ENCODE data around the gene CD99L2. TPM values are rescaled to one million over a fixed set of nuclear protein-coding genes. Genes with fewer than 3 reads are reported as not detected.

CD99L2 gene
- total RNA-seq, 1 experiment from 2014 or later = 42.4 TPM

DNA sequence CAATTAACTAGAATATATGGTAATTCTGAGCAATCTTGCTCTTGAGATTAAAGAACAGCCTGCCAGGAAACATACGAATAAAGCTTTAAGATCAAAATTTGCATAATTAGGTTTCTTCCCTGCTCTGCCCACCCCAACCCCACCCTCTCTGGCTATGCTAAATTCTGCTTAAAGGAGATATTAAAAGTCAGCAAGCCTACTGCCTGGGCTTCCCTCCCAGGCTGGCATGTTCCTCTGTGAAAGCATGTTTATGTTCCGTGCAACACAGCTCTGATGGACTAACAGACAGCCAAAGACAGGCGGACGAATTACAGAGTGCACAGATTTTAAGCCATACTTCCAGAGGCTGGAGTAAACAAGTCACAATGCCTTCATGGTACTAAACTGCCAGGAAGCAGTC, 28.4 kb downstream of the CD99L2 start:
- Mint-ChIP-seq H3K4me3 (ENCODE audit: unreplicated experiment) (no peak overlapping the region), H3K36me3 (ENCODE audit: insufficient read depth, unreplicated experiment) (peaks cover 10% of the 10 kb centered on the region), H3K27ac (ENCODE audit: low read depth, unreplicated experiment) (no peak overlapping the region), H3K9me3 (ENCODE audit: unreplicated experiment) (peaks cover 7% of the 10 kb centered on the region), H3K27me3 (ENCODE audit: insufficient read depth, unreplicated experiment) (no peaks in the 10 kb centered on the region), H3K4me1 (ENCODE audit: insufficient read depth, unreplicated experiment) (peaks cover 31% of the 10 kb centered on the region)
- ChIA-PET POLR2A (interaction anchor here (0.6 to 0.9 kb wide), 2 partner anchors 9 to 70 kb away, joined by 3 to 4 read pairs; no protein-coding TSS in a partner anchor), CTCF (no interaction called here)
- intact Hi-C loops (cut with micrococcal nuclease) = no loop called here
- no peak for DNase-seq (ENCODE audit: unreplicated experiment)
- TF ChIP-seq, protein P1, sequence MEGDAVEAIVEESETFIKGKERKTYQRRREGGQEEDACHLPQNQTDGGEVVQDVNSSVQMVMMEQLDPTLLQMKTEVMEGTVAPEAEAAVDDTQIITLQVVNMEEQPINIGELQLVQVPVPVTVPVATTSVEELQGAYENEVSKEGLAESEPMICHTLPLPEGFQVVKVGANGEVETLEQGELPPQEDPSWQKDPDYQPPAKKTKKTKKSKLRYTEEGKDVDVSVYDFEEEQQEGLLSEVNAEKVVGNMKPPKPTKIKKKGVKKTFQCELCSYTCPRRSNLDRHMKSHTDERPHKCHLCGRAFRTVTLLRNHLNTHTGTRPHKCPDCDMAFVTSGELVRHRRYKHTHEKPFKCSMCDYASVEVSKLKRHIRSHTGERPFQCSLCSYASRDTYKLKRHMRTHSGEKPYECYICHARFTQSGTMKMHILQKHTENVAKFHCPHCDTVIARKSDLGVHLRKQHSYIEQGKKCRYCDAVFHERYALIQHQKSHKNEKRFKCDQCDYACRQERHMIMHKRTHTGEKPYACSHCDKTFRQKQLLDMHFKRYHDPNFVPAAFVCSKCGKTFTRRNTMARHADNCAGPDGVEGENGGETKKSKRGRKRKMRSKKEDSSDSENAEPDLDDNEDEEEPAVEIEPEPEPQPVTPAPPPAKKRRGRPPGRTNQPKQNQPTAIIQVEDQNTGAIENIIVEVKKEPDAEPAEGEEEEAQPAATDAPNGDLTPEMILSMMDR (IDR thresholded peaks at IDR 0.05; ENCODE audit: unreplicated experiment) = no peak
- no TSS peak for BruUV-seq (replicated peaks)

DNA sequence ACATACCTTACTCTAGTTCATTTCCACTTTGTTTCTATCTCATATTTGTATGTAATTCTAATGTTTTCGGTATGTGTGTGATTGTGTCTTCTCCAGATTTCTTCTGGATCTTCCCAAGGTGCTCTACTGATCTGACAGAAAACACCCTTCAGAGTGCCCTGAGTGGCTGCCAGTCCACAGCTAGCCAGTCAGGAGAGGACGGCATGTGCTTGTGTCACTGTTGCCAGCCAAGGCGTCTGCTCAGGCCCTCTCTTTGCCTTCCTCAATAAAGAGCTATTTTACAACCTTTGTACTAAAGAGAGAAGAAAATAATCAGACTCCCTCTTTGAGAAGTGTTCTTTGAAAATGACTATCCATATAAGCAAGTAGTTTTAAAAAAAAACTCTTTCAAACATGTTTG, 29.0 kb downstream of the CD99L2 start:
- peaks cover 26% of the 10 kb centered on the region for H3K4me1 Mint-ChIP-seq (ENCODE audit: insufficient read depth, unreplicated experiment)
- CTCF ChIA-PET = no interaction called here
- peaks cover 10% of the 10 kb centered on the region for H3K36me3 Mint-ChIP-seq (ENCODE audit: insufficient read depth, unreplicated experiment)
- intact Hi-C loops (cut with micrococcal nuclease) = no loop called here
- no peaks in the 10 kb centered on the region for H3K27me3 Mint-ChIP-seq (ENCODE audit: insufficient read depth, unreplicated experiment)
- POLR2A ChIA-PET = interaction anchor here (0.9 to 1.7 kb wide), 3 partner anchors 9 to 28 kb away, joined by 3 to 5 read pairs (median 5); no protein-coding TSS in a partner anchor
- peaks cover 7% of the 10 kb centered on the region for H3K9me3 Mint-ChIP-seq (ENCODE audit: unreplicated experiment)
- TF ChIP-seq, protein P1 (IDR thresholded peaks at IDR 0.05; ENCODE audit: unreplicated experiment) = no peak
- DNase-seq (ENCODE audit: unreplicated experiment) = no peak
- BruUV-seq (replicated peaks) = no TSS peak
- peak overlapping the region; percentile 1 for H3K27ac Mint-ChIP-seq (ENCODE audit: low read depth, unreplicated experiment)
- no peak overlapping the region for H3K4me3 Mint-ChIP-seq (ENCODE audit: unreplicated experiment)

DNA sequence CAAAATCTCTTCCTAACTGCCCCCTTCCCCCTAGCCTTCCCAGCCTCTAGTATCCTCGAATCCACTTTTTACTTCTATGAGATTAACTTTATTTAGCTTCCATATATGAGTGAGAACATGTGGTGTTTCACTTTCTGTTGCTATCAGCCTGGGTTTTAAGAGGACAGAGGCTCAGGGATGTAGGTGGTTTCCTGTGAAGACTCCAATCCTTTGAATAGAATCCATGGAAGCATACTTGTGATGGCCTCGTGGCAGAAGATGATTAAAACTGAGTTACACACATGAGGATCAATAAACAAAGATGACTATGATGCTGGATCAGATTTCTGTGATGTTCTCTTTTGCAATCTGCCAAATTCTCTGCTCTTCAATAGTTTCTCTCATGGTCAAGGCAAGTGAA, 29.8 kb downstream of the CD99L2 start:
- H3K27me3 Mint-ChIP-seq (ENCODE audit: insufficient read depth, unreplicated experiment) = no peaks in the 10 kb centered on the region
- H3K27ac Mint-ChIP-seq (ENCODE audit: low read depth, unreplicated experiment) = peak overlapping the region; percentile 1
- no peak for DNase-seq (ENCODE audit: unreplicated experiment)
- H3K36me3 Mint-ChIP-seq (ENCODE audit: insufficient read depth, unreplicated experiment) = peaks cover 10% of the 10 kb centered on the region
- intact Hi-C loops (cut with micrococcal nuclease) = no loop called here
- H3K4me3 Mint-ChIP-seq (ENCODE audit: unreplicated experiment) = no peak overlapping the region
- ChIA-PET CTCF (no interaction called here), POLR2A (interaction anchor here (0.9 to 1.7 kb wide), 3 partner anchors 17 to 27 kb away, joined by 4 to 5 read pairs (median 5); no protein-coding TSS in a partner anchor)
- peaks cover 7% of the 10 kb centered on the region for H3K9me3 Mint-ChIP-seq (ENCODE audit: unreplicated experiment)
- no TSS peak for BruUV-seq (replicated peaks)
- TF ChIP-seq, protein P1 (IDR thresholded peaks at IDR 0.05; ENCODE audit: unreplicated experiment) = no peak
- peaks cover 17% of the 10 kb centered on the region for H3K4me1 Mint-ChIP-seq (ENCODE audit: insufficient read depth, unreplicated experiment)

DNA sequence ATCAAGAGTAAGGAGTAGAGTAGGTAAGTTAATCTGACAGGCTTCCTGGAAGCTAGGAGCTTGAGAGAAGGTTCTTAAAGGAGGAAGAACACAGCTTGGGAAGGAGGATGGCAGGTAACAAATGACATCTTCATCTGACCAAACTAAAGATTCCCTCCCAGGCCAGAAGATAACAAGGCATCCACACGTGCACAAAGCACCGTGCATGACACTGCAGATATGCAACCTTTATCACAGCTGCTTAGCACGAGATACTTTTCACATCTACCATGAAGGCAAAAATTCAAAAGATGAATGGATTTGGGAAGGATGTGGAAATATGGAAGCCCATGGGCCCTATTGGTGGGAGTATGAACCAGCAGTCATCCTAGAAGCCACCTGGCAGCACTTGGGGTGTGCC, 34.3 kb downstream of the CD99L2 start:
- Mint-ChIP-seq H3K27me3 (ENCODE audit: insufficient read depth, unreplicated experiment) (no peaks in the 10 kb centered on the region), H3K9me3 (ENCODE audit: unreplicated experiment) (peaks cover 7% of the 10 kb centered on the region), H3K27ac (ENCODE audit: low read depth, unreplicated experiment) (no peak overlapping the region)

More for the DNA sequence above, 34.3 kb downstream of the CD99L2 start:
- DNase-seq (ENCODE audit: unreplicated experiment) = no peak
- Mint-ChIP-seq H3K4me3 (ENCODE audit: unreplicated experiment) (no peak overlapping the region), H3K4me1 (ENCODE audit: insufficient read depth, unreplicated experiment) (peaks cover 2% of the 10 kb centered on the region), H3K36me3 (ENCODE audit: insufficient read depth, unreplicated experiment) (peaks cover 5% of the 10 kb centered on the region)
- ChIA-PET POLR2A (no interaction called here), CTCF (no interaction called here)
- BruUV-seq (replicated peaks) = no TSS peak
- TF ChIP-seq, protein P1 (IDR thresholded peaks at IDR 0.05; ENCODE audit: unreplicated experiment) = no peak
- intact Hi-C loops (cut with micrococcal nuclease) = no loop called here
